ENCODE results near the gene GALK2.
"Not testable (repeated sequence)": the region's sequence is repeated elsewhere in the genome, so short reads cannot be mapped to it uniquely, and the experiment has no call there.

The GALK2 gene

GRCh38 chr15:49175582-49176397 lies 5.7 kb downstream of the GALK2 start:
- H3K79me1 ChIP-seq (ENCODE audit: low read depth, low read length); H3K4me2 ChIP-seq (ENCODE audit: insufficient read depth, low read length, poor library complexity, severe bottlenecking); H4K91ac ChIP-seq (ENCODE audit: low read depth, low read length, poor library complexity); H3K27ac ChIP-seq (replicated peaks; ENCODE audit: low read length); H3K23ac ChIP-seq (ENCODE audit: low read depth, low read length, poor library complexity); H2BK5ac ChIP-seq (ENCODE audit: low read length); H3K14ac ChIP-seq (ENCODE audit: low read length); H3K36me3 ChIP-seq (replicated peaks in 1 of 2; ENCODE audit: control insufficient read depth in 2 of 2, insufficient read depth in 2 of 2, low read length in 2 of 2); H2BK12ac ChIP-seq (ENCODE audit: low read length); H3K4me1 ChIP-seq (ENCODE audit: control insufficient read depth in 2 of 2, insufficient read depth in 1 of 2, low read depth in 1 of 2, low read length in 2 of 2); H2AK5ac ChIP-seq (ENCODE audit: low read depth, low read length); H4K8ac ChIP-seq (ENCODE audit: low read depth, low read length); H3K4ac ChIP-seq (ENCODE audit: low read length); H2AFZ ChIP-seq (ENCODE audit: low read length); H3K18ac ChIP-seq (ENCODE audit: low read length); DNase-seq (ENCODE audit: low spot score); H2BK120ac ChIP-seq (ENCODE audit: low read depth, low read length); H3K9ac ChIP-seq (ENCODE audit: low read depth, low read length, poor library complexity); H2BK15ac ChIP-seq (ENCODE audit: low read length); H3K27me3 ChIP-seq (ENCODE audit: control insufficient read depth in 3 of 3, insufficient read depth in 3 of 3, low read depth in 1 of 3, low read length in 3 of 3); H3K4me3 ChIP-seq (ENCODE audit: low read length in 2 of 2): not testable (repeated sequence)
- H3K9me3 ChIP-seq (replicated peaks in 1 of 2; ENCODE audit: control insufficient read depth in 2 of 2, insufficient read depth in 1 of 2, low read depth in 1 of 2, low read length in 2 of 2), result peaks cover 0 to 17% of the 10 kb centered on the region in 2 donors
- no CpG with 5 or more reads among the region's 6 CpGs for WGBS, 2 donors (ENCODE audit: extremely low coverage in 2 of 2, insufficient read length in 2 of 2, insufficient replicate concordance in 1 of 2)

DNA sequence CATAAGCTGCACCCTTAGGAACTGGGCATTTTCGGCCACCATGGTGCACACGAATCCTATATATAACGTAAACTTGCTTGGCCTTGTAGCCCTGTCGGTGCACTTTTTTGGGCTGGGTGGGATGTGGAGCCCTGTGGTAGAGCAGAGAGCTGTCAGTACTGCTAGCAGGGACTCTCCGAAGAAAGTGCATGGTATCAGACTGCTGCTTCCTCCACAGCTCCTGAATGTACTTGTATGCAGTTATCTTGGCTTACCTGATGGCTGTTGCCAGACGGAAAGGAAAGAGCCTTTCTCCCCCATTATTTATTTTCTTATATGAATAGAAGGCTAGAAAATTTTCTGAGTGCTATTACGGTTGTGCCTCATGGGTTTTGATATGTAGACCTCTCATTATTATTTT lies 8.4 kb downstream of the GALK2 start:
- Histone ChIP-seq H3K9ac (ENCODE audit: low read depth, low read length, poor library complexity) (no peak overlapping the region), H3K4me1 (ENCODE audit: control insufficient read depth in 2 of 2, insufficient read depth in 1 of 2, low read depth in 1 of 2, low read length in 2 of 2) (peaks cover 0 to 5% of the 10 kb centered on the region in 2 donors), H3K14ac (ENCODE audit: low read length) (no peak overlapping the region), H3K23ac (ENCODE audit: low read depth, low read length, poor library complexity) (no peak overlapping the region), H3K4me3 (ENCODE audit: low read length in 2 of 2) (no peak overlapping the region), H3K4me2 (ENCODE audit: insufficient read depth, low read length, poor library complexity, severe bottlenecking) (no peak overlapping the region), H3K18ac (ENCODE audit: low read length) (no peak overlapping the region), H4K91ac (ENCODE audit: low read depth, low read length, poor library complexity) (no peak overlapping the region), H2AK5ac (ENCODE audit: low read depth, low read length) (no peak overlapping the region), H2BK5ac (ENCODE audit: low read length) (no peak overlapping the region), H3K79me1 (ENCODE audit: low read depth, low read length) (no peaks in the 10 kb centered on the region), H3K9me3 (replicated peaks in 1 of 2; ENCODE audit: control insufficient read depth in 2 of 2, insufficient read depth in 1 of 2, low read depth in 1 of 2, low read length in 2 of 2) (peaks cover 0 to 20% of the 10 kb centered on the region in 2 donors), H2BK12ac (ENCODE audit: low read length) (no peak overlapping the region), H2AFZ (ENCODE audit: low read length) (no peak overlapping the region), H3K27ac (replicated peaks; ENCODE audit: low read length) (no peak overlapping the region), H2BK120ac (ENCODE audit: low read depth, low read length) (no peak overlapping the region), H3K36me3 (replicated peaks in 1 of 2; ENCODE audit: control insufficient read depth in 2 of 2, insufficient read depth in 2 of 2, low read length in 2 of 2) (no peaks in the 10 kb centered on the region), H4K8ac (ENCODE audit: low read depth, low read length) (no peak overlapping the region), H3K4ac (ENCODE audit: low read length) (no peak overlapping the region), H3K27me3 (ENCODE audit: control insufficient read depth in 3 of 3, insufficient read depth in 3 of 3, low read depth in 1 of 3, low read length in 3 of 3) (no peaks in the 10 kb centered on the region), H2BK15ac (ENCODE audit: low read length) (no peak overlapping the region)
- DNase-seq (ENCODE audit: low spot score), result no peak
- no CpG with 5 or more reads among the region's 7 CpGs for WGBS, 2 donors (ENCODE audit: extremely low coverage in 2 of 2, insufficient read length in 2 of 2, insufficient replicate concordance in 1 of 2)

DNA sequence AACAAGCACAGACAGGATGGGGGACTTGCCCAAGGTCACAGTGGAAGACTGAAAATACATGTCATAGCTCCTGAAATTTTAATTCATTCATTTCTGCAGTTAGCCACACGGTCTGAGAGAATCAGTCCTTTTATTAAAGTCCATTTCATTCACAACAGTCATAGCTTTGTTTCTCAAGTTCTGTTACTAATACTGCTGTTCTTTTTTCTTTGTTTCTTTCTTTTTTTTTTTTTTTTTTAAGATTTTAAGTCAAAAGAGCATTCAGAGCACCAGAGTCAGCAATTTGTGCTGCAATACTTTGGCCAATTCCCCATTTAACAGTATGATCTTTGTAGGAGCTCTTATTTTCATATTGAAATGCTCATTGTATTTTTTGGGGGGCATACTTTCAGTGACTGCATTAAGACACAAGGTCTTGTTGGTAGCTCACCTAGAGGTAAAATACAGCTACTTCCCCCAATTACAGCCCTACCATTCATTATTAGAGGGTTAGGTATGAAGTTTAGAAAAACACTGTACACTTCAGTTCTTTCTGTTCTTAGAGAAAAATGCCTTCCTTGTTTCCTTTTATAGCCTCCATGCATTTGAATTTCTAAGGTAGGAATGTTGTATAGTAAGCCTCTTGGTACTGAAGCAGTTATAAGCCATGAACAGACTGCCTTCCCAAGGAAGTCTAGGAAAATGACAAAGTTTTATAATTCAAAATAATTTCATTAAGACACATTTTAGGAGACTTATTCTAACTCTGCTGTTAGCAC lies 9.6 kb downstream of the GALK2 start:
- no peak overlapping the region for H3K14ac ChIP-seq (ENCODE audit: low read length)
- WGBS, 2 donors (ENCODE audit: extremely low coverage in 2 of 2, insufficient read length in 2 of 2, insufficient replicate concordance in 1 of 2), result no CpG with 5 or more reads among the region's 1 CpG
- no peak overlapping the region for H2BK120ac ChIP-seq (ENCODE audit: low read depth, low read length)

DNA sequence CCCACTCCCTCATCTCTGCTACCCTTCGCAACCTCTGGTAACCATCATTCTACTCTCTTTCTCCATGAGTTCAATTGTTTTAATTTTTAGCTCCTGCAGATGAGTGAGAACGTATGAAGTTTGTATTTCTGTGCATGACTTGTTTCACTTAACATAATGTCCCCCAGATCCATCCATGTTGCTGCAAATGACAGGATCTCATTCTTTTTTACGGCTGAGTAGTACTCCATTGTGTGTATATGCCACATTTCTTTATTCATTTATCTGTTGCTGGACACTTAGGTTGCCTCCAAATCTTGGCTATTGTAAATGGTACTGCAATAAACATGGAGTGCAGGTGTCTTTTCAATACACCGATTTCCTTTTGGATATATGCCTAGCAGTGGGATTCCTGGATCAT lies 12.1 kb downstream of the GALK2 start:
- H3K4ac ChIP-seq (ENCODE audit: low read length), result no peak overlapping the region
- H2BK5ac ChIP-seq (ENCODE audit: low read length), result no peak overlapping the region
- peaks cover 0 to 2% of the 10 kb centered on the region in 2 donors for H3K4me1 ChIP-seq (ENCODE audit: control insufficient read depth in 2 of 2, insufficient read depth in 1 of 2, low read depth in 1 of 2, low read length in 2 of 2)
- WGBS, 2 donors (ENCODE audit: extremely low coverage in 2 of 2, insufficient read length in 2 of 2, insufficient replicate concordance in 1 of 2), result no CpG with 5 or more reads among the region's 4 CpGs
- no peak overlapping the region for H2AFZ ChIP-seq (ENCODE audit: low read length)
- H3K14ac ChIP-seq (ENCODE audit: low read length), result no peak overlapping the region
- H3K27ac ChIP-seq (replicated peaks; ENCODE audit: low read length), result no peak overlapping the region
- no peak for DNase-seq (ENCODE audit: low spot score)
- peaks cover 0 to 5% of the 10 kb centered on the region in 2 donors for H3K9me3 ChIP-seq (replicated peaks in 1 of 2; ENCODE audit: control insufficient read depth in 2 of 2, insufficient read depth in 1 of 2, low read depth in 1 of 2, low read length in 2 of 2)
- H3K23ac ChIP-seq (ENCODE audit: low read depth, low read length, poor library complexity), result no peak overlapping the region
- no peaks in the 10 kb centered on the region for H3K27me3 ChIP-seq (ENCODE audit: control insufficient read depth in 3 of 3, insufficient read depth in 3 of 3, low read depth in 1 of 3, low read length in 3 of 3)
- H4K8ac ChIP-seq (ENCODE audit: low read depth, low read length), result no peak overlapping the region
- no peak overlapping the region for H4K91ac ChIP-seq (ENCODE audit: low read depth, low read length, poor library complexity)
- H2BK15ac ChIP-seq (ENCODE audit: low read length), result no peak overlapping the region
- H3K18ac ChIP-seq (ENCODE audit: low read length), result no peak overlapping the region
- H3K36me3 ChIP-seq (replicated peaks in 1 of 2; ENCODE audit: control insufficient read depth in 2 of 2, insufficient read depth in 2 of 2, low read length in 2 of 2), result no peaks in the 10 kb centered on the region
- no peak overlapping the region for H2AK5ac ChIP-seq (ENCODE audit: low read depth, low read length)
- H3K4me3 ChIP-seq (ENCODE audit: low read length in 2 of 2), result no peak overlapping the region
- no peaks in the 10 kb centered on the region for H3K79me1 ChIP-seq (ENCODE audit: low read depth, low read length)
- no peak overlapping the region for H2BK120ac ChIP-seq (ENCODE audit: low read depth, low read length)
- no peak overlapping the region for H2BK12ac ChIP-seq (ENCODE audit: low read length)
- H3K4me2 ChIP-seq (ENCODE audit: insufficient read depth, low read length, poor library complexity, severe bottlenecking), result no peak overlapping the region
- no peak overlapping the region for H3K9ac ChIP-seq (ENCODE audit: low read depth, low read length, poor library complexity)

More for the DNA sequence above, 9.6 kb downstream of the GALK2 start:
- H2AK5ac ChIP-seq (ENCODE audit: low read depth, low read length), result no peak overlapping the region
- no peaks in the 10 kb centered on the region for H3K79me1 ChIP-seq (ENCODE audit: low read depth, low read length)
- no peak overlapping the region for H2BK5ac ChIP-seq (ENCODE audit: low read length)
- H3K36me3 ChIP-seq (replicated peaks in 1 of 2; ENCODE audit: control insufficient read depth in 2 of 2, insufficient read depth in 2 of 2, low read length in 2 of 2), result no peaks in the 10 kb centered on the region
- H2BK12ac ChIP-seq (ENCODE audit: low read length), result no peak overlapping the region
- H4K91ac ChIP-seq (ENCODE audit: low read depth, low read length, poor library complexity), result no peak overlapping the region
- no peak overlapping the region for H2BK15ac ChIP-seq (ENCODE audit: low read length)
- no peaks in the 10 kb centered on the region for H3K27me3 ChIP-seq (ENCODE audit: control insufficient read depth in 3 of 3, insufficient read depth in 3 of 3, low read depth in 1 of 3, low read length in 3 of 3)
- H4K8ac ChIP-seq (ENCODE audit: low read depth, low read length), result no peak overlapping the region
- H3K4me1 ChIP-seq (ENCODE audit: control insufficient read depth in 2 of 2, insufficient read depth in 1 of 2, low read depth in 1 of 2, low read length in 2 of 2), result peaks cover 0 to 5% of the 10 kb centered on the region in 2 donors
- H3K4me2 ChIP-seq (ENCODE audit: insufficient read depth, low read length, poor library complexity, severe bottlenecking), result no peak overlapping the region
- H3K9me3 ChIP-seq (replicated peaks in 1 of 2; ENCODE audit: control insufficient read depth in 2 of 2, insufficient read depth in 1 of 2, low read depth in 1 of 2, low read length in 2 of 2), result peaks cover 0 to 17% of the 10 kb centered on the region in 2 donors
- no peak for DNase-seq (ENCODE audit: low spot score)
- no peak overlapping the region for H3K4me3 ChIP-seq (ENCODE audit: low read length in 2 of 2)
- no peak overlapping the region for H3K23ac ChIP-seq (ENCODE audit: low read depth, low read length, poor library complexity)
- H3K27ac ChIP-seq (replicated peaks; ENCODE audit: low read length), result no peak overlapping the region
- no peak overlapping the region for H3K18ac ChIP-seq (ENCODE audit: low read length)
- H3K4ac ChIP-seq (ENCODE audit: low read length), result no peak overlapping the region
- no peak overlapping the region for H2AFZ ChIP-seq (ENCODE audit: low read length)
- H3K9ac ChIP-seq (ENCODE audit: low read depth, low read length, poor library complexity), result no peak overlapping the region
